GM18870 (cell line): ENCODE data around the gene ZBTB9.
"Not testable (repeated sequence)": the region's sequence is repeated elsewhere in the genome, so short reads cannot be mapped to it uniquely, and the experiment has no call there.

Experiments used
- ATAC-seq: cut with Tn5 transposase; IDR thresholded peaks from one replicate; pipeline ENCODE4 v1.9.1; 2021; ENCODE audit warnings: moderate library complexity; ENCODE audit not compliant: unreplicated experiment

The ZBTB9 gene

GRCh38 chr6:33458676-33459075 is 4.3 kb downstream of the ZBTB9 start:
- no peak for ATAC-seq

DNA sequence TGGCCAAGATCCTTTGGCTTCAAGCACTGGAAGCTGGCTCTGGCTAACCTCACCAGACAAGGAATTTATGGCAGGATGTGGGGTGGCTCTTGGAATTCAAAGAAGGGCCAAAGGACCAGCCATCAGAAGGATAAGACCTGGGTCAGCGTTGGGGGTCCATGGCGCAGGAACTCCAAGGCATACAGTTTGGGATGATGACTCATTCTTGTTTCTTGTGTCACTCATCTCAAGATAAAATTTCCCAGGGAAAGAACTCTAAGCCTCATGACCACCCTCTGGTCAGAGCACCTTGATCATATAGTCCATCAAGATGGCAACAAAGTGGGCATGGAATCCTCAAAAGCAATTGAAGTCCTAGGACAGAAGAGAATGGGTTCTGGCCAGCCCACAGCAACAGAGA is 4.8 kb downstream of the ZBTB9 start:
- no peak for ATAC-seq

- no peak for ATAC-seq
Observed at GRCh38 chr6:33466075-33466735, 11.8 kb downstream of the ZBTB9 start.

GRCh38 chr6:33467091-33467490 is 12.7 kb downstream of the ZBTB9 start:
- ATAC-seq = no peak

DNA sequence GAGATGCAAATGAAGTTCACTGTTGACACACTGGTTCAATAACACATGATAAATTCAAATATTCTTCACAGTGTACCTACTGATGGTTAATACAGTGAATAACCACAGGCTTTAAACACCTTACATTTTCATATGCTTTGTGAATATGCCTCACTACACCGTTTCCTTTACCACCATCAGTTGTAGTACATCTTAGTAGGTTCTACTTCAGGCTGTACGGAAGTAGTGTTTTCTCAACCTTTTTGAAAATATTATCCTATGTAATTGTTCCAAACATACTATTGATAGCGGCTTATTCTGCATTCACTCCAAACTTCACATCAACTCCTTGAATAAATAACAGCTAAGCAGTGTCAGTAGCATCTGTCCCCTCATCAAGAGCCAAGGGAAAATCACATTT is 15.3 kb downstream of the ZBTB9 start:
- no peak for ATAC-seq

DNA sequence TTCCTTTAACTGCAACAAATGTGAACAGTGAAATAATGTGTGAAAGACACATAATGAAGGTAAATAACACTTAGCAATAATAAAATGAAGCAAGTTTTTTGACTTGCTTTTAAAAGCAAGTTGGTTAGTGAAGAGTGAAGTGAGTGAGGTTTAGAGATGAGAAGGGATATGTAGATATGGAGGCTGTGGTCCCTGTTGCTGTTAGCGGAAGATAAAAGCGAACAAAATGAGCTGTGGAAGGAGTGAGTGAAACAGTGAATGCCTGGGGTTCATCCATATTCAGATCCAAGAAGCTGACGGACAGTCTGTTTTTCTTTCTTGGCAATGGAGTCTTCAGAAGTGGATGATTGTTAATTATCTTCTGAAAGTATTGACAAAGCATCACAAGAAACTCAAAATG is 23.5 kb downstream of the ZBTB9 start:
- no peak for ATAC-seq

- no peak for ATAC-seq
Observed at GRCh38 chr6:33481192-33481591, 26.8 kb downstream of the ZBTB9 start.

GRCh38 chr6:33482620-33483019 is 28.2 kb downstream of the ZBTB9 start:
- not testable (repeated sequence) for ATAC-seq

DNA sequence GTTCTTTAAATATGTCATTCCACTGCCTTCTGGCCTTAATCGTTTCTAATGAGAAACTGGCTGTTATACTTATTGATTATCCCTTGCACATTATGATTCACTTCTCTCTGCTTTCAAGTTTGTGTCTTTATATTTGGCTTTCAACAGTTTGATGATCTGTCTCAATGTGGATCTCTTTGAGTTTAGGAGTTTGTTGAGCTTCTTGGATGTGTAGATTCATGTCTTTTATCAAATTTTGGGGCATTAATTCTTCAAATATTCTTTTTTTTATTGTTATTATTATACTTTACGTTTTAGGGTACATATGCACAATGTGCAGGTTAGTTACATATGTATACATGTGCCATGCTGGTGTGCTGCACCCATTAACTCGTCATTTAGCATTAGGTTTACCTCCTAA is 29.3 kb downstream of the ZBTB9 start:
- ATAC-seq = no peak

DNA sequence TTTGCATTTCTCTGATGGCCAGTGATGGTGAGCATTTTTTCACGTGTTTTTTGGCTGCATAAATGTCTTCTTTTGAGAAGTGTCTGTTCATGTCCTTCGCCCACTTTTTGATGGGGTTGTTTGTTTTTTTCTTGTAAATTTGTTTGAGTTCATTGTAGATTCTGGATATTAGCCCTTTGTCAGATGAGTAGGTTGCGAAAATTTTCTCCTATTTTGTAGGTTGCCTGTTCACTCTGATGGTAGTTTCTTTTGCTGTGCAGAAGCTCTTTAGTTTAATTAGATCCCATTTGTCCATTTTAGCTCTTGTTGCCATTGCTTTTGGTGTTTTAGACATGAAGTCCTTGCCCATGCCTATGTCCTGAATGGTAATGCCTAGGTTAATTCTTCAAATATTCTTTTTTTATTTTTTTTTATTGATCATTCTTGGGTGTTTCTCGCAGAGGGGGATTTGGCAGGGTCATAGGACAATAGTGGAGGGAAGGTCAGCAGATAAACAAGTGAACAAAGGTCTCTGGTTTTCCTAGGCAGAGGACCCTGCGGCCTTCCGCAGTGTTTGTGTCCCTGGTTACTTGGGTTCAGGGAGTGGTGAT is 30.4 kb downstream of the ZBTB9 start:
- not testable (repeated sequence) for ATAC-seq

GRCh38 chr6:33485680-33486079 is 31.3 kb downstream of the ZBTB9 start:
- ATAC-seq = not testable (repeated sequence)

- ATAC-seq = no peak
Observed at GRCh38 chr6:33488339-33488738, 34.0 kb downstream of the ZBTB9 start.

GRCh38 chr6:33490198-33490597 is 35.8 kb downstream of the ZBTB9 start:
- no peak for ATAC-seq

DNA sequence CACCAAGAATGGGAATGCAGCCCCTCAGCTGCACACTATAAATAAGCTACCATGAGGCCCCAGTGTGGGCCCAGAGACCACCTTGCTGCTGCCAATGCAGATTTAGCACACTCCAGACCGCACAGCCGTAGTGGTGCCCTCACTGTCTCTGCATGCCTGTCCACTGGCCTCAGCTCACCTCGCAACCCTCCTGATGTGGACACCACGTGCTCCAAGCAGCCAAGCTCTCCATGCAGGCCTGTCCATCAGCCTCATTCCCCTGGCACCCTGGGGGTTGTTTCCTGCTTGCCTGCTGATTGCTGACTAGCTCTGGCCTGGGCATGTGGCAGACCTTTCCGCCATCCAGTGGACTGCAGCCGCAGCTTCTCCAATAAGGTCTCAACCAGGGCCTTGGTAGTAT is 36.2 kb downstream of the ZBTB9 start:
- no peak for ATAC-seq

- ATAC-seq = no peak
Observed at GRCh38 chr6:33492093-33492492, 37.7 kb downstream of the ZBTB9 start.

- ATAC-seq = no peak
Observed at GRCh38 chr6:33497157-33497556, 42.8 kb downstream of the ZBTB9 start.

DNA sequence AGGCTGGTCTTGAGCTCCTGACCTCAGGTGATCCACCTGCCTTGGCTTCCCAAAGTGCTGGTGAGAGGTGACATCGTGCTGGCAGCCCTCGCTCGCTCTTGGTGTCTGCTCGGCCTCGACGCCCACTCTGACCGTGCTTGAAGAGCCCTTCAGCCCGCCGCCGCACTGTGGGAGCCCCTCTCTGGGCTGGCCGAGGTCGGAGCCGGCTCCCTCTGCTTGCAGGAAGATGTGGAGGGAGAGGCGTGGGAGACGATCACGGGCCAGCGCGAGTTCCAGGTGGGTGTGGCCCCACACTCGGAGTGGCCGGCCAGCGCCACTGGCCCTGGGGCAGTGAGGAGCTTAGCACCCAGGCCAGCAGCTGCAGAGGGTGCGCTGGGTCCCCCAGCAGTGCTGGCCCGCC is 48.1 kb downstream of the ZBTB9 start:
- no peak for ATAC-seq

GRCh38 chr6:33504486-33504885 is 50.1 kb downstream of the ZBTB9 start:
- ATAC-seq = no peak

GRCh38 chr6:33505548-33506370 is 51.4 kb downstream of the ZBTB9 start:
- no peak for ATAC-seq
